ENCODE data around the gene MIPOL1. TPM values are rescaled to one million over a fixed set of nuclear protein-coding genes. Genes with fewer than 3 reads are reported as not detected.
"Not testable (repeated sequence)": the region's sequence is repeated elsewhere in the genome, so short reads cannot be mapped to it uniquely, and the experiment has no call there.

MIPOL1 gene
- total RNA-seq, 2 experiments from 2014 or later = not detected

- H3K4me1 ChIP-seq (ENCODE audit: insufficient read depth, low read length, poor library complexity, severe bottlenecking) = no peaks in the 10 kb centered on the region
- no peak overlapping the region for H3K27ac ChIP-seq (ENCODE audit: low read depth, low read length, poor library complexity, severe bottlenecking)
- H3K4me3 ChIP-seq (ENCODE audit: low read depth, low read length, poor library complexity, severe bottlenecking) = no peak overlapping the region
- no peaks in the 10 kb centered on the region for H3K9me2 ChIP-seq (ENCODE audit: insufficient read depth, low read length)
- intact Hi-C loops (cut with micrococcal nuclease; ENCODE audit: unreplicated experiment) = no loop called here
- ChIA-PET CTCF (ENCODE audit: unreplicated experiment) (no interaction called here), POLR2A (no interaction called here)
- DNase-seq (ENCODE audit: low spot score) = no peak
- no peak overlapping the region for H3K4me2 ChIP-seq (ENCODE audit: low read length)
- H3K79me2 ChIP-seq (ENCODE audit: insufficient read depth, low read depth, low read length) = no peaks in the 10 kb centered on the region
- BruUV-seq (replicated peaks) = no TSS peak
- no peaks in the 10 kb centered on the region for H4K20me1 ChIP-seq (ENCODE audit: insufficient read depth, low read length)
- H2AFZ ChIP-seq (ENCODE audit: low read length) = no peak overlapping the region
- 0 out of 2 replicates have a peak, but pooled peaks cover 4% of the 10 kb centered on the region for H3K9me3 ChIP-seq (ENCODE audit: low read length)
- TF ChIP-seq, protein P1, sequence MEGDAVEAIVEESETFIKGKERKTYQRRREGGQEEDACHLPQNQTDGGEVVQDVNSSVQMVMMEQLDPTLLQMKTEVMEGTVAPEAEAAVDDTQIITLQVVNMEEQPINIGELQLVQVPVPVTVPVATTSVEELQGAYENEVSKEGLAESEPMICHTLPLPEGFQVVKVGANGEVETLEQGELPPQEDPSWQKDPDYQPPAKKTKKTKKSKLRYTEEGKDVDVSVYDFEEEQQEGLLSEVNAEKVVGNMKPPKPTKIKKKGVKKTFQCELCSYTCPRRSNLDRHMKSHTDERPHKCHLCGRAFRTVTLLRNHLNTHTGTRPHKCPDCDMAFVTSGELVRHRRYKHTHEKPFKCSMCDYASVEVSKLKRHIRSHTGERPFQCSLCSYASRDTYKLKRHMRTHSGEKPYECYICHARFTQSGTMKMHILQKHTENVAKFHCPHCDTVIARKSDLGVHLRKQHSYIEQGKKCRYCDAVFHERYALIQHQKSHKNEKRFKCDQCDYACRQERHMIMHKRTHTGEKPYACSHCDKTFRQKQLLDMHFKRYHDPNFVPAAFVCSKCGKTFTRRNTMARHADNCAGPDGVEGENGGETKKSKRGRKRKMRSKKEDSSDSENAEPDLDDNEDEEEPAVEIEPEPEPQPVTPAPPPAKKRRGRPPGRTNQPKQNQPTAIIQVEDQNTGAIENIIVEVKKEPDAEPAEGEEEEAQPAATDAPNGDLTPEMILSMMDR (conservative IDR thresholded peaks at IDR 0.05; ENCODE audit: low read length) = no peak
- TF ChIP-seq EZH2phosphoT487 (IDR thresholded peaks at IDR 0.05; ENCODE audit: borderline replicate concordance, low read depth, low read length) = no peak
- no peaks in the 10 kb centered on the region for H3K36me3 ChIP-seq (ENCODE audit: insufficient read depth, low read length)
Observed at GRCh38 chr14:37221073-37221472, 23.3 kb downstream of the MIPOL1 start.

GRCh38 chr14:37223947-37224474 lies 26.3 kb downstream of the MIPOL1 start:
- Histone ChIP-seq H3K27ac (ENCODE audit: low read depth, low read length, poor library complexity, severe bottlenecking) (no peak overlapping the region), H3K4me2 (ENCODE audit: low read length) (no peak overlapping the region), H3K9me3 (ENCODE audit: low read length) (0 out of 2 replicates have a peak, but pooled peaks cover 4% of the 10 kb centered on the region), H3K79me2 (ENCODE audit: insufficient read depth, low read depth, low read length) (no peaks in the 10 kb centered on the region), H3K9me2 (ENCODE audit: insufficient read depth, low read length) (no peaks in the 10 kb centered on the region), H3K4me1 (ENCODE audit: insufficient read depth, low read length, poor library complexity, severe bottlenecking) (no peaks in the 10 kb centered on the region), H3K4me3 (ENCODE audit: low read depth, low read length, poor library complexity, severe bottlenecking) (no peak overlapping the region), H4K20me1 (ENCODE audit: insufficient read depth, low read length) (no peaks in the 10 kb centered on the region), H2AFZ (ENCODE audit: low read length) (no peak overlapping the region), H3K36me3 (ENCODE audit: insufficient read depth, low read length) (no peaks in the 10 kb centered on the region)
- intact Hi-C loops (cut with micrococcal nuclease; ENCODE audit: unreplicated experiment) = no loop called here
- POLR2A ChIA-PET = no interaction called here
- BruUV-seq (replicated peaks) = no TSS peak
- TF ChIP-seq, protein P1 (conservative IDR thresholded peaks at IDR 0.05; ENCODE audit: low read length) = no peak
- TF ChIP-seq EZH2phosphoT487 (IDR thresholded peaks at IDR 0.05; ENCODE audit: borderline replicate concordance, low read depth, low read length) = no peak
- no peak for DNase-seq (ENCODE audit: low spot score)
- CTCF ChIA-PET (ENCODE audit: unreplicated experiment) = no interaction called here

- CTCF ChIA-PET (ENCODE audit: unreplicated experiment) = not testable (repeated sequence)
Observed at GRCh38 chr14:37225668-37226067, 27.9 kb downstream of the MIPOL1 start.

More at GRCh38 chr14:37225668-37226067, 27.9 kb downstream of the MIPOL1 start:
- DNase-seq (ENCODE audit: low spot score); H3K9me2 ChIP-seq (ENCODE audit: insufficient read depth, low read length); H3K4me1 ChIP-seq (ENCODE audit: insufficient read depth, low read length, poor library complexity, severe bottlenecking); BruUV-seq (replicated peaks); POLR2A ChIA-PET; H3K36me3 ChIP-seq (ENCODE audit: insufficient read depth, low read length); H2AFZ ChIP-seq (ENCODE audit: low read length); H3K9me3 ChIP-seq (ENCODE audit: low read length); H3K4me3 ChIP-seq (ENCODE audit: low read depth, low read length, poor library complexity, severe bottlenecking); intact Hi-C loops (cut with micrococcal nuclease; ENCODE audit: unreplicated experiment); H3K79me2 ChIP-seq (ENCODE audit: insufficient read depth, low read depth, low read length); H4K20me1 ChIP-seq (ENCODE audit: insufficient read depth, low read length); H3K4me2 ChIP-seq (ENCODE audit: low read length); H3K27ac ChIP-seq (ENCODE audit: low read depth, low read length, poor library complexity, severe bottlenecking): not testable (repeated sequence)
